ENCODE data around the gene IFIT5.
"Not testable (repeated sequence)": the region's sequence is repeated elsewhere in the genome, so short reads cannot be mapped to it uniquely, and the experiment has no call there.

Gene IFIT5

GRCh38 chr10:89414146-89414878 lies at the start of gene IFIT5:
Gene IFIT5 (plus strand): TSS chr10:89414568. CDS start chr10:89414799, 231 bp downstream.
- peak; percentile 84 for DNase-seq

- DNase-seq = no peak
Measured at GRCh38 chr10:89367529-89367928, 46.8 kb upstream of the IFIT5 start.

GRCh38 chr10:89368129-89368528 lies 46.2 kb upstream of the IFIT5 start:
- no peak for DNase-seq

- peak; percentile 83 for DNase-seq
Measured at GRCh38 chr10:89369156-89370105, 44.9 kb upstream of the IFIT5 start.

GRCh38 chr10:89371079-89371478 lies 43.3 kb upstream of the IFIT5 start:
- DNase-seq = peak; percentile 81

- peak; percentile 68 for DNase-seq
Measured at GRCh38 chr10:89371987-89372386, 42.4 kb upstream of the IFIT5 start.

- peak; percentile 88 for DNase-seq
Measured at GRCh38 chr10:89373916-89374711, 40.3 kb upstream of the IFIT5 start.

- peak; percentile 75 for DNase-seq
Measured at GRCh38 chr10:89374713-89375141, 39.6 kb upstream of the IFIT5 start.

GRCh38 chr10:89377705-89378637 lies 36.4 kb upstream of the IFIT5 start, which contains the start of gene IFIT1B:
Gene IFIT1B (plus strand): TSS chr10:89378056. CDS start chr10:89378136, 80 bp downstream.
- peak; percentile 53 for DNase-seq

GRCh38 chr10:89379103-89379502 lies 35.3 kb upstream of the IFIT5 start:
- no peak for DNase-seq

- DNase-seq = no peak
Measured at GRCh38 chr10:89382757-89383156, 31.6 kb upstream of the IFIT5 start.

- peak; percentile 79 for DNase-seq
Measured at GRCh38 chr10:89384474-89385340, 29.7 kb upstream of the IFIT5 start.

- DNase-seq = no peak
Measured at GRCh38 chr10:89388806-89389205, 25.6 kb upstream of the IFIT5 start.

- peak; percentile 74 for DNase-seq
Measured at GRCh38 chr10:89389254-89389653, 25.1 kb upstream of the IFIT5 start.

- peak; percentile 55 for DNase-seq
Measured at GRCh38 chr10:89390476-89391225, 23.7 kb upstream of the IFIT5 start.

- not testable (repeated sequence) for DNase-seq
Measured at GRCh38 chr10:89391226-89391576, 23.2 kb upstream of the IFIT5 start.

GRCh38 chr10:89391907-89392756 lies 22.2 kb upstream of the IFIT5 start, which contains the start of gene IFIT1:
Gene IFIT1 (plus strand): TSS chr10:89392623. CDS start chr10:89392713, 90 bp downstream.
- DNase-seq = peak; percentile 91

- DNase-seq = peak; percentile 61
Measured at GRCh38 chr10:89392974-89393373, 21.4 kb upstream of the IFIT5 start.

- DNase-seq = no peak
Measured at GRCh38 chr10:89393898-89394297, 20.5 kb upstream of the IFIT5 start.

Data from hematopoietic multipotent progenitor cell treated with erythropoietin and hydrocortisone succinate and interleukin-3 and kit ligand, for 4 days (in vitro differentiated cells).